T-helper 17 cell (primary cell): ENCODE measurements around the gene MAN2A1. TPM values are rescaled to one million over a fixed set of nuclear protein-coding genes. Genes with fewer than 3 reads are reported as not detected.

Source experiments
- ATAC-seq: fragments of 150-1000 bp; cut with Tn5 transposase; 2 replicates; pipeline ENCODE4 v1.10.0; 2021; ENCODE audit warnings: mild to moderate bottlenecking, moderate library complexity
- DNase-seq, 3 donors: peaks; one replicate each; pipeline versions ENCODE4 v3.0.0 to v3.0.0-alpha.2; 2020 to 2021
- H3K9me3 ChIP-seq: one replicate; pipeline ENCODE4 v1.7.0; 2013; ENCODE audit warnings: low read length, mild to moderate bottlenecking; ENCODE audit not compliant: control insufficient read depth, poor library complexity, severe bottlenecking
- H3K27ac Mint-ChIP-seq: one replicate; pipeline ENCODE4 v1.8.0; 2022; ENCODE audit warnings: mild to moderate bottlenecking, moderate library complexity, mixed read lengths
- H3K27me3 Mint-ChIP-seq: one replicate; pipeline ENCODE4 v1.8.0; 2022; ENCODE audit warnings: mixed read lengths
- H3K36me3 Mint-ChIP-seq: one replicate; pipeline ENCODE4 v1.8.0; 2022; ENCODE audit warnings: low read depth, mixed read lengths
- H3K4me1 Mint-ChIP-seq: one replicate; pipeline ENCODE4 v1.8.0; 2022; ENCODE audit warnings: mild to moderate bottlenecking, mixed read lengths
- H3K4me3 Mint-ChIP-seq: one replicate; pipeline ENCODE4 v1.8.0; 2022; ENCODE audit warnings: mild to moderate bottlenecking, moderate library complexity, mixed read lengths
- total RNA-seq, 4 donors: library from RNA in 2 of 4; stranded (reverse) in 2 of 4; gene quantifications; one replicate each; pipeline ENCODE4 v1.2.3 and lab custom pipeline; 2022 to 2026

The MAN2A1 gene
- total RNA-seq, 2 donors from 2014 or later, result 51.6 to 53.3 TPM

DNA sequence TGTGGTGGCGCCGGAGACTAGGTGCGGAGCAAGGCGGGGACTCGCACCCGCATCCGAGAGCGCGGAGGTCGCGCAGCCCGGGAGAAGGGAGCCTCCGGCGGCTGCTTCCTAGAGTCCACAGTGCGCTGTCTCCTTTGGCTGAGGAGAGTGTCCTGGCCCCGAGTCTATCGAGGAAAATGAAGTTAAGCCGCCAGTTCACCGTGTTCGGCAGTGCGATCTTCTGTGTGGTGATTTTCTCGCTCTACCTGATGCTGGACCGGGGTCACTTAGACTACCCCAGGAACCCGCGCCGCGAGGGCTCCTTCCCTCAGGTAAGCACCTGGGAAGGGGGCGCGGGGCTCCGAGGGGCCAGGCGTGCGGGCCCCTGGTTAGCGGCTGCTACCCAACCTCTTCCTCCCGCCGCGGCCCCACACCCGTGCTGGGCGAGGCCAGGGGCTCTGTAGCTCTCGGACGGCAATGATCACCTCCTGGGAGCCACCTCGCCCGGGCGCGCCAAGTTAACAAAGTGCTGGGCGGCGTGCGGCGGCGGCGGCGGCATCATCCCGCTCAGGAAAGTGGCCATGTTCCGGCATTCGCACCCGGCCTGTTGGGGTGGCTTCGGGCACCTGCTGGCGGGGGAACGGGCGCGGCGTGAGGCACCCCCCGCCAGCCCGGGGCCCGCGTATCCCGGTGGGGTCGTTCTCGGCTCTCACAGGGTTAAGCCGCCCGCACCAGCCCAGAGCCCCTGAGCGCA lies 681 bp downstream of the MAN2A1 start:
- Mint-ChIP-seq H3K36me3 (peaks cover 2% of the 10 kb centered on the region), H3K4me1 (peaks cover 40% of the 10 kb centered on the region), H3K27ac (peak overlapping the region; percentile 95), H3K4me3 (peak overlapping the region; percentile 95), H3K27me3 (no peaks in the 10 kb centered on the region)
- no peaks in the 10 kb centered on the region for H3K9me3 ChIP-seq
- DNase-seq (peak; percentile 32 to 44 (median 37)), ATAC-seq (peak; percentile 4)

DNA sequence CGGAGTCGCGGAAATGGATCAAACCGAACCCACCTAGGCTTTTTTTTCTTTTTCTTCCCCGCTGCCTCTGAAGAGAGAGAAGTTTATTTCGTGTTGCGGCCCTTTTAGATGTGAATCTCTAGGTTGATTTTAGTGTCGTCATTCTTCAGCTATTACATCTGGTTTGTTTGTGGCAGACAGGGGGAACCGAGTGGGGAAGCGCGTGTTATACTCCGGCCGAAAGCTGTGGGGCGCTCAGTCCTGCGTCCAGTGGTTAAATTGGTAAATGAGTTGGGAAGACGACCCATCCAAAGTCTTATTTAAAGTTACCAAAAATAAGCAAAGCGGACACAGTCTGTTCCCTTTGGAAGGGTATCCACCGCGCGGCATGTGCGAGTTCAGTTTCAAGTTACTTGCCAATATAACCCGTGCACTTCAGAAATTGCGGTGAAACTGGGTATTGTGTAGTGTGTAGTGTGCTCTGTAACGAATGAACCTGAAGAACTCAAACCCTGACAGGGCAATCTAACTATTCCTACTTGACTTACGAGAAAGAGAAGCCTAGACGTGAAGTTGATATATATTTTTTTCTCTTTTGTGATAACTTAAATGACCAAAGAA lies 1.3 kb downstream of the MAN2A1 start:
- H3K27ac Mint-ChIP-seq, result peak overlapping the region; percentile 95
- ATAC-seq (peak; percentile 46), DNase-seq (peak; percentile 11 to 15 (median 14))
- no peaks in the 10 kb centered on the region for H3K9me3 ChIP-seq
- peaks cover 45% of the 10 kb centered on the region for H3K4me1 Mint-ChIP-seq
- peak overlapping the region; percentile 95 for H3K4me3 Mint-ChIP-seq
- H3K36me3 Mint-ChIP-seq, result peaks cover 2% of the 10 kb centered on the region
- H3K27me3 Mint-ChIP-seq, result no peaks in the 10 kb centered on the region

DNA sequence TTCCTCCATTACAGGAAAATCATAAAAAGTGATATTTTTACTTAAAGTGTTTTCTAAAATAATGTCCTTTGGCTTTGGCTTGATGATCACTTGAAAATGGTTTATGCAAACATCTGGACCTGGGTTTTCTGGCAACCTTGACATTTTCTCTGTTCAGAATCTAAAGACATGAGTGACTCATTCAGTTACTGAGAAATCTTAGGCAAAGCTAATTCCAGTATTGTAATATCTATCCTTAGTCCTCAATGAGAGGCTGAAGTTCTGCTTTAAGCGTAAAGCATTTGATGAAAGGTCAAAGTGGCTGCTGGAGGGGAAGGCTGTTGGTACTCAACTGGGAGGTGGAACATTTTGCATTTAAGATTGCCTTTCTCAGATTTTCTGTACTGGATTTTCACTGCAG lies 2.3 kb downstream of the MAN2A1 start:
- Mint-ChIP-seq H3K4me3 (peak overlapping the region; percentile 95), H3K36me3 (peaks cover 2% of the 10 kb centered on the region), H3K4me1 (peaks cover 51% of the 10 kb centered on the region), H3K27ac (peak overlapping the region; percentile 95), H3K27me3 (no peaks in the 10 kb centered on the region)
- ATAC-seq (no peak), DNase-seq (no peak)
- no peaks in the 10 kb centered on the region for H3K9me3 ChIP-seq

DNA sequence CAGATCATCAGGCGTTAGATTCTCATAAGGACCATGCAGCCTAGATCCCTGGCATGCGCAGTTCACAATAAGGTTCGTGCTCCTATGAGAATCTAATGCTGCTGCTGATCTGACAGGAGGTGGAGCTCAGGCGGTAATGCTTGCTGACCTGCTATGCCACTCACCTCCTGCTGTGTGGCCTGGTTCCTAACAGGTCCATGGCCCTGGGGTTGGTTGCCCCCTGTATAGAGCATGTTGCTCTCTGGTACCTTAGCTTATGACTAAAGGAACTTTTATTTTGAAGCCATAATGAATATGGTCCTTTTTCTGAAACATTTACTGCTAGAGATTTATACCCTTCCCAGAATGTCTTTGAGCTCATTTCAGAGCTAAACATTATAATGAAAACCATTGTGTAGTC lies 3.1 kb downstream of the MAN2A1 start:
- DNase-seq, result no peak
- Mint-ChIP-seq H3K4me1 (peaks cover 54% of the 10 kb centered on the region), H3K27me3 (no peaks in the 10 kb centered on the region), H3K36me3 (peaks cover 2% of the 10 kb centered on the region), H3K27ac (peak overlapping the region; percentile 95), H3K4me3 (peak overlapping the region; percentile 95)
- no peak for ATAC-seq
- no peaks in the 10 kb centered on the region for H3K9me3 ChIP-seq

DNA sequence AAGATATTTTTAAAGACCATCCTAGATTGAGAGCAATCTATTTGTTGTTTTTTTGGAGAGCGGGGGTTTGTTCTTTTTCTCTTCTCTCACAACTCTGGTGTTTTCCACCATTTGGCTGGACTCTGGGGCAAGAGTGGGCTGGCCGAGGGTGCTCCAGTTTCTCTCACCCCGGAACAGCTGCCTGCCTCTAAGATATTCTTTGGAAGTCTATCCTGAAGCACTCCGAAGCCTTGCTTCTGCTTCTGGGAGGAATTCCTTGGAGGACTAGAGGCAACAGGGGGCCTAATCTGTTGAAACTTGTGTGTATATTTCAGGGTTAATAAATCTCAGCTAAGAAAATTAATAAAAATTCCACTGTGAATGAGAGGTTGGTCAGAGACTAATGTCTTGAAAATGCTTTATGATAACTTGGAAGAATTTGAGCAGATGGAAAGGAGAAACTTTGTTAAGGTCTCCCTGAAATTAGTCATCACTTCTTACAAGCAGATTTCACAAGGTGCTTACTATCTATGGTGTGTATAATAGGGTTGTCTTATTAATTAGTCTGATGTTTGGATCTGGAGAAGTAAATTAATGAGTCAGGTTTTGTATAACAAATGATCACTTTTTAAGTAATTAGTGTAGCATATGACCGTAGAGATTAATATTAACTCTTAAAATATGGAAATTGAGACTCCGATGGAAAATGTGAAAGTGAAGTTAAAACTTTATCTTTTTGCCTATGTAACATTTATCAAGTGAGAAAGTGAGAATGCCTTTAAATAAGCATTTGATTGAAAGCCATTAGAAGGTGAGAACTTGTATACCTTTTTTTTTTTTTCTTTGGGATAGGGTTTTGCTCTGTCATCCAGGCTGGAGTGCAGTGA lies 4.0 kb downstream of the MAN2A1 start:
- ATAC-seq (no peak), DNase-seq (no peak)
- Mint-ChIP-seq H3K4me1 (peaks cover 58% of the 10 kb centered on the region), H3K27ac (peak overlapping the region; percentile 95), H3K36me3 (peaks cover 2% of the 10 kb centered on the region), H3K4me3 (peak overlapping the region; percentile 52), H3K27me3 (no peaks in the 10 kb centered on the region)
- no peaks in the 10 kb centered on the region for H3K9me3 ChIP-seq

DNA sequence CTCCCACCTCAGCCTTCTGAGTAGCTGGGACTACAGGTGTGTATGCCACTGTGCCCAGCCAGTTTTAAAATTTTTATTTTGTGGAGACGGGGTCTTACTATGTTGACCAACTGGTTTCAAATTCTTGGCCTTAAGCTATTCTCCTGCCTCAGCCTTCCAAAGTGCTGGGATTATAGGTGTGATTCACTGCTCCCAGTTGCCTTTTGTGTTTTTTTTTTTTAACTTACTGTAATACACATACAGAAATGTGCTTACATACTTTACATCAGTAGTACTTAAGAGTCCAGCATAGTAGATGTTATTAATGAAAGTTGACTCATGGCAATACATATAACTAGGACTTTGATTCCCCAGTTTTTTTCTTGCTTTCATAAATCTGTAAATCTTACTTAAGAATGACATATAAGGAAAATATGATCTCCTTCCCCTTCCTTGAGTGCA lies 4.7 kb downstream of the MAN2A1 start:
- H3K9me3 ChIP-seq, result no peaks in the 10 kb centered on the region
- Mint-ChIP-seq H3K27ac (peak overlapping the region; percentile 95), H3K4me1 (peaks cover 62% of the 10 kb centered on the region), H3K36me3 (peaks cover 2% of the 10 kb centered on the region), H3K27me3 (no peaks in the 10 kb centered on the region), H3K4me3 (peak overlapping the region; percentile 72)
- ATAC-seq (no peak), DNase-seq (no peak)

DNA sequence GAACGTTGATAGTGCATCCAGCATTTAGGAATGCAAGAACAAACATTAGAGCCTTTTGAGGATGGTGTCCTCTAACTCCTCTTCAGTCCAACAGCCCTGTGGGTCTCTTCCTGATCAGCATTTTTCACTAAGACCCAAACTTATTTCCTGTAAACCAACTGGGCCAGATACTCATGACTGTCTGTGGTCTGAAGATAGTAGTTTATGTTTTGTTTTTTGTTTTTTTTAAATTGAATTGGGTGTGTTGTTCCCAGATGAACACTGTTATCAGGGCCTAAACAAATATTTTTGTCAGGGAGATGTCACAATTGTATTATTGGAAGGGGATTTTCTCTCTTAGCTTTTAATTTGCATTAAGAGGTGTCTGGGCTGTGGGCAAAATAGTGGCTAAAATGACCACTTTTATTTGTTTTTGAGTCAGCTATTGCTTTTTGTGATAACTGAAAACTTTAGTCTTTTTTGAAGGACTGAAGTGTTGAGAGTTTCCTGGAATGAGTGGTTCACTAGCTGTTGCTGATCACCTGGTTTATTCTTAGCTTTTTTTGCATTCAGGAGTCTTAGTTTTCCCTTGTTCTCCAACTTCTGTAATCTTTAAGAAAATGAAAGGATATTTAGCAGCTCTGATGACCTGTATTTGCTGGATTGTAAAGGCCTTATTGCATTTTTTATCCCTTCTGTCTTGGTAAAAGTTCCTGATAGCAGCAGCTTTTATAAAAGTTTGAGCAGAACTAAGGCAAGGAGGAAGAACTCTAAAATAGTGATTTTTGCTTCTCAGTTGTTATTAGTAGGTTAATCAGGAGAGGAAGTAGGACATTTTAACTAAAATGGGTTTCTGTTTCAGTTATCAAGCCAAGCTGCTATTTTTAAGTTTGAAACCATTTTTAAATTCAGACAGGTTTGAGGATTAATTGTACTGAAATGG lies 5.5 kb downstream of the MAN2A1 start:
- Mint-ChIP-seq H3K36me3 (peaks cover 2% of the 10 kb centered on the region), H3K4me3 (peak overlapping the region; percentile 72), H3K27ac (peak overlapping the region; percentile 95), H3K27me3 (no peaks in the 10 kb centered on the region), H3K4me1 (peaks cover 66% of the 10 kb centered on the region)
- DNase-seq (no peak), ATAC-seq (no peak)
- H3K9me3 ChIP-seq, result no peaks in the 10 kb centered on the region

DNA sequence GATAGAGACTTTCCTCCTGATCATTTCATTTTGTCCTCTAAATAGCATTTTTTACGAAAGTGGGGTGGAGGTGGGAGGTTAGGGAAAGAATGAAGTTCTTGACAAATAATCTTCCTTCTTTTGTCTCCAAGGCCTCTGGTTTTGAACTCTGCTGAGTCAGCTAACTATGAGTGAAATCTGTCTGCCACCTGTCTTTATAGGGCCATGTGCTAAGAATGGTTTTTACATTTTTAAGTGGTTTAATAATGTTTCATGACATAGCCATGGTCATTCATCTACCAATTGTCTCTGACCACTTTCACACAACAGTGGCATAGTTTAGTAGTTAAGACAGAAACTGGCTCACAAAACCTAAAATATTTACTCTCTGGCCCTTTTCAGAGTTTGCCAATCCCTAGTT lies 7.6 kb downstream of the MAN2A1 start:
- no peaks in the 10 kb centered on the region for H3K27me3 Mint-ChIP-seq
- H3K36me3 Mint-ChIP-seq, result no peaks in the 10 kb centered on the region
- no peak for ATAC-seq
- peaks cover 67% of the 10 kb centered on the region for H3K4me1 Mint-ChIP-seq
- no peaks in the 10 kb centered on the region for H3K9me3 ChIP-seq
- H3K27ac Mint-ChIP-seq, result peak overlapping the region; percentile 95
- H3K4me3 Mint-ChIP-seq, result no peak overlapping the region
- DNase-seq, result no peak

DNA sequence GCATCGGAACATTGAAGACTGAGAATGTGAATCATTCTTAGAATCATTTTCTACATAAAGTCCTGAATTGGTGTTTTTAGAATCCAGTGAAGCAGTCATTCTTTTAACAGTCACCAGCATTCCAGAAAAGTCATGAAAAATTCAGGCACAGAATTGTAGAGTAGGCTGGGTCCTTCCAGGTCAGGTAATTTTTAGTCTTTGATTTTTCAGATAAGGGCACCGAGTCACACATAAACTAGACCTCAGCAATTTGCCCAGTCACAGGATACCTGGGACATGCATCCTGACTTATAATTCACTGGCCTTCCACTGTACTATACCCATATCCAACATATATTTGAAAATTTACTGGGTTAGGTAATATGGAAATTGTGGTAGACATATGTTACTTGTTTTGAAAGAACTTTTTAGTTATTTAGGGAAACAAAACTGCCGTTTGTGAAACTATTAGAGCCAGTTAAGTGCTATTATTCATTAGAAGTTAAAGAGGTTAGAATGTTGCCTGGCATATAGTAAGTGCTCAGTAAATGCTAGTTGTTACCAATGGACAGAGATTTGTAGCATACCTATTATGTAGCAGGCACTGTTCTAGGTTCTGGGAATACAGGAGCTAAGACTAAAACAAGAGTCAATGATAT lies 10.9 kb downstream of the MAN2A1 start:
- H3K9me3 ChIP-seq, result no peaks in the 10 kb centered on the region
- Mint-ChIP-seq H3K4me3 (no peak overlapping the region), H3K27ac (peak overlapping the region; percentile 8), H3K36me3 (no peaks in the 10 kb centered on the region), H3K4me1 (peaks cover 49% of the 10 kb centered on the region), H3K27me3 (no peaks in the 10 kb centered on the region)
- no peak for DNase-seq
- ATAC-seq, result no peak

DNA sequence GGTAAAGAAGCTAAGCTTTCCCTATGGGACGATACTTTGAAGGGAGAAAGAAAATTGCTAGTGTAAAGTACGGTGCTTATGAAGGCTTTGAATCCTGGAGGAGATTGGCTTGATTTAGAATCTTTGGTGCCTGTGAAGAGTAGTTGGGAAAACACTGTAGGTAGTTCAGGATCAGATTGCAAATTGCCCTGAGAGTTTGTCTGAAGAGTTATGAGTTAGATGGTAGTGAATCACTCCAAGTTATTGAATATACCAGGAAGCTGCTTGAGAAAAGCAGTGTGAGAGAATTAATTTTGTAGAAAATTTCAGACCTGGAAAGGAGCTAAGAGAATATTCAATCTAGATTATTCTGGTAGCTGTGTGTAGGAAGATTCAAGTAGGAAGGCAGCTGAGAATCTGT lies 11.5 kb downstream of the MAN2A1 start:
- ATAC-seq, result no peak
- no peaks in the 10 kb centered on the region for H3K9me3 ChIP-seq
- Mint-ChIP-seq H3K4me3 (peak overlapping the region; percentile 39), H3K4me1 (peaks cover 49% of the 10 kb centered on the region), H3K27ac (peak overlapping the region; percentile 8), H3K27me3 (no peaks in the 10 kb centered on the region), H3K36me3 (no peaks in the 10 kb centered on the region)
- DNase-seq, result no peak

DNA sequence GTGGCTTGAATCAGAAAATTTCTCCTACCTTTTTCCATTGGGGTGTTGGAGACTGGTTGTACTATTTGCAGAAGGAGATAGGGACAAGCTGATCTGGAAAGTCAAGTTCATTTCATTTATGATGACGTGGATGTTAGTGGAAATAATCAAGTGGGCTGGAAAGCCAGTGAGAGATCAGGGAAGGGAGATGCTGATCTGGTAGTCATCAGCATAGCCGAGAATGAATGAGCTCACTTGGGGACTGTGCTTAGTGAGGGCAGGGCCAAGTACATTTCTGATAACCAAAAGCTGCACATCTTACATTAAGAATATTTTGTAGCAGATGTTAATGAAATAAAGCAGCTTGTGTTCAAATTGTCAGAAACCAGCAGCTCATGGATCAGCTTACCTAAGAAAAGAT lies 12.1 kb downstream of the MAN2A1 start:
- H3K9me3 ChIP-seq, result no peaks in the 10 kb centered on the region
- Mint-ChIP-seq H3K27ac (peak overlapping the region; percentile 8), H3K27me3 (no peaks in the 10 kb centered on the region), H3K4me1 (peaks cover 47% of the 10 kb centered on the region), H3K36me3 (no peaks in the 10 kb centered on the region), H3K4me3 (no peak overlapping the region)
- no peak for ATAC-seq
- DNase-seq, result no peak

DNA sequence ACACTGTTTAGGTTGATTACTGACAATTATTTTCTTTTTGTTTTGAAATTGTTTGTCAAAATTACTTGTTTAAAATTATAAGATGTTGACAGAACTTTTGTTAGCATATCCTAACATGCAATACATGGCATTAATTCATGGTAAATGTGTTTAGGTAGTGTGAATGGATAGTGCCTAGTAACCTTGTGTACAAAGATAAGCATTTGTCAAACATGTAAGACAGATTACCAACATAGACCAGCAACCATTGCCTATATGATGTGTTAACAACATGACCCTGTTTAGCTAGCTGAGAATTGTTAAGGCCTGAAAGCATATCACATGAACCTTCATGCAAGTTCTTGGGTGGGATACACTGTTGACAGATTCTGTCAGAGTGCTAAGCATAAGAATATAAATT lies 13.4 kb downstream of the MAN2A1 start:
- H3K4me3 Mint-ChIP-seq, result no peak overlapping the region
- H3K36me3 Mint-ChIP-seq, result no peaks in the 10 kb centered on the region
- no peak overlapping the region for H3K27ac Mint-ChIP-seq
- ATAC-seq, result no peak
- H3K27me3 Mint-ChIP-seq, result no peaks in the 10 kb centered on the region
- H3K9me3 ChIP-seq, result no peaks in the 10 kb centered on the region
- H3K4me1 Mint-ChIP-seq, result peaks cover 49% of the 10 kb centered on the region
- no peak for DNase-seq
